ENCODE results near the gene TSGA10IP.

DNA sequence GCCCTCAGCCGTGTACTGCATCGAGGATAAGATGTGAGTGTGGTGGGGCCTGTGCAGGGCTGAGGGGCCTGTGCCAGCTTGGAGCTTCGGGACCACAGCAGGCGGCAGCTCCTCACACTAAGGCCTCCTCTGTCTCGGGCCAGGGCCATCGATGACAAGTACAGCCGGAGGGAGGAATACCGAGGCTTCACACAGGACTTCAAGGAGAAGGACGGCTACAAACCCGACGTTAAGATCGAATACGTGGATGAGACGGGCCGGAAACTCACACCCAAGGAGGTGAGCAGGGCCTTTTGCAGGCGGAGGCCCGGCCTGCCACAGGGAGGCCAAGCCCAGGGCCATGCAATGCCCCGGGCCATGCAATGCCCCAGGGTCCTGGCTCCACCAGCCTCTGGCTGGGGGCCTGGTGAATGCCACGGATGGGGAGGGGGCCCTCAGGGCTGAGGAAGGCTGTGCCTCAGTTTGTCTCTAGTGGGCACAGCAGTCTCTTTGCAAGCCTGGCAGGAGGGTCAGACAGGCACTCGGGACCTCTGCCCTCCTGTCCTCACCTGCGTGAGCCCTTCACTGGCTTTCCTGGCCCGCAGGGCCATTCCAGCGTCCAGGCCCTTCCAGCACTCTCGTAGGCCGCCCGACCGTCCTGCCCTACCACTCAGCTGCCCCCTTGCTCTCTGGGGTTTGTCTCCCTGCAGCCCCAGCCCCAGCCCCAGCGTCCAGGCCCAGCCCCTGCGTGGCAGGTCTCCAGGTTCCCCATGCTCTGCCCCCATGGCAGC lies 32.5 kb downstream of the TSGA10IP start:
- no peak for TF ChIP-seq CTCF (conservative IDR thresholded peaks at IDR 0.05)
- TF ChIP-seq EZH2 (IDR thresholded peaks at IDR 0.05; ENCODE audit: low read depth): no peak

All from PC-9 (cell line).